ENCODE measurements around the gene PLEKHM2.

Gene PLEKHM2

GRCh38 chr1:15692121-15692682 lies 8.1 kb downstream of the PLEKHM2 start:
- ATAC-seq (ENCODE audit: insufficient read depth, low read depth) (no peak), DNase-seq (no peak)
- Histone ChIP-seq H3K4me2 (ENCODE audit: insufficient read depth, low read length) (no peak overlapping the region), H3K4me3 (ENCODE audit: low read depth in 1 of 2, low read length in 2 of 2) (no peak overlapping the region), H3K79me2 (ENCODE audit: insufficient read depth, low read length) (peaks cover 82% of the 10 kb centered on the region), H2AFZ (ENCODE audit: low read depth, low read length) (no peak overlapping the region), H3K9me3 (ENCODE audit: insufficient read depth, low read length, severe bottlenecking) (no peaks in the 10 kb centered on the region), H3K4me1 (ENCODE audit: insufficient read depth, low read length) (peaks cover 2% of the 10 kb centered on the region; the same call in 1 of the 2 replicates), H3K27me3 (ENCODE audit: insufficient read depth, low read length, poor library complexity) (no peaks in the 10 kb centered on the region), H3K36me3 (ENCODE audit: insufficient read depth, low read length) (peaks cover 10% of the 10 kb centered on the region), H3K9ac (ENCODE audit: low read depth, low read length) (no peak overlapping the region), H3K27ac (ENCODE audit: low read length) (no peak overlapping the region), H4K20me1 (ENCODE audit: insufficient read depth, low read length) (peaks cover 41% of the 10 kb centered on the region)
- TF ChIP-seq CTCF (IDR thresholded peaks at IDR 0.05; ENCODE audit: borderline replicate concordance, extremely low read depth, low read length, poor library complexity, severe bottlenecking) (no peak), EZH2 (IDR thresholded peaks at IDR 0.05; ENCODE audit: borderline replicate concordance, low read depth, low read length, severe bottlenecking) (no peak)

GRCh38 chr1:15693371-15693770 lies 9.3 kb downstream of the PLEKHM2 start:
- no peaks in the 10 kb centered on the region for H3K4me1 ChIP-seq (ENCODE audit: insufficient read depth, low read length)
- peaks cover 11% of the 10 kb centered on the region for H3K36me3 ChIP-seq (ENCODE audit: insufficient read depth, low read length)
- no peak overlapping the region for H2AFZ ChIP-seq (ENCODE audit: low read depth, low read length)
- peaks cover 43% of the 10 kb centered on the region for H4K20me1 ChIP-seq (ENCODE audit: insufficient read depth, low read length)
- no peak overlapping the region for H3K9ac ChIP-seq (ENCODE audit: low read depth, low read length)
- ATAC-seq (ENCODE audit: insufficient read depth, low read depth) = no peak
- no peaks in the 10 kb centered on the region for H3K9me3 ChIP-seq (ENCODE audit: insufficient read depth, low read length, severe bottlenecking)
- no peak for DNase-seq
- H3K27me3 ChIP-seq (ENCODE audit: insufficient read depth, low read length, poor library complexity) = no peaks in the 10 kb centered on the region
- H3K79me2 ChIP-seq (ENCODE audit: insufficient read depth, low read length) = peaks cover 74% of the 10 kb centered on the region
- no peak for TF ChIP-seq CTCF (IDR thresholded peaks at IDR 0.05; ENCODE audit: borderline replicate concordance, extremely low read depth, low read length, poor library complexity, severe bottlenecking)
- TF ChIP-seq EZH2 (IDR thresholded peaks at IDR 0.05; ENCODE audit: borderline replicate concordance, low read depth, low read length, severe bottlenecking) = no peak
- no peak overlapping the region for H3K4me2 ChIP-seq (ENCODE audit: insufficient read depth, low read length)
- H3K27ac ChIP-seq (ENCODE audit: low read length) = no peak overlapping the region
- H3K4me3 ChIP-seq (ENCODE audit: low read depth in 1 of 2, low read length in 2 of 2) = no peak overlapping the region

- ATAC-seq (ENCODE audit: insufficient read depth, low read depth) (no peak), DNase-seq (no peak)
- Histone ChIP-seq H3K9ac (ENCODE audit: low read depth, low read length) (no peak overlapping the region), H3K27ac (ENCODE audit: low read length) (no peak overlapping the region), H3K4me2 (ENCODE audit: insufficient read depth, low read length) (no peak overlapping the region), H4K20me1 (ENCODE audit: insufficient read depth, low read length) (peaks cover 38% of the 10 kb centered on the region), H3K9me3 (ENCODE audit: insufficient read depth, low read length, severe bottlenecking) (no peaks in the 10 kb centered on the region), H3K79me2 (ENCODE audit: insufficient read depth, low read length) (peaks cover 62% of the 10 kb centered on the region), H3K27me3 (ENCODE audit: insufficient read depth, low read length, poor library complexity) (no peaks in the 10 kb centered on the region), H3K4me3 (ENCODE audit: low read depth in 1 of 2, low read length in 2 of 2) (no peak overlapping the region), H3K4me1 (ENCODE audit: insufficient read depth, low read length) (no peaks in the 10 kb centered on the region), H2AFZ (ENCODE audit: low read depth, low read length) (no peak overlapping the region), H3K36me3 (ENCODE audit: insufficient read depth, low read length) (peaks cover 8% of the 10 kb centered on the region; the same call in 1 of the 2 replicates)
- no peak for TF ChIP-seq EZH2 (IDR thresholded peaks at IDR 0.05; ENCODE audit: borderline replicate concordance, low read depth, low read length, severe bottlenecking)
- no peak for TF ChIP-seq CTCF (IDR thresholded peaks at IDR 0.05; ENCODE audit: borderline replicate concordance, extremely low read depth, low read length, poor library complexity, severe bottlenecking)
These were observed 12.9 kb downstream of the PLEKHM2 start for GRCh38 chr1:15696956-15697521.

All from DND-41 (cell line).